H1 (cell line): ENCODE measurements around the gene ZNF837. TPM values are rescaled to one million over a fixed set of nuclear protein-coding genes. Genes with fewer than 3 reads are reported as not detected.

Experiments
- CTCF ChIA-PET: fragments of 300-600 bp; sonication (Branson Sonifier 250); formaldehyde crosslinking; loops from one replicate; lab custom pipeline; 2021; ENCODE audit not compliant: partially characterized antibody; lab: Charles Lee
- POLR2A ChIA-PET: fragments of 300-600 bp; sonication (Branson Sonifier 250); formaldehyde crosslinking; loops from one replicate; lab custom pipeline; 2021; ENCODE audit warnings: inconsistent platforms; ENCODE audit not compliant: partially characterized antibody; lab: Charles Lee
- DNase-seq, 2 experiments: peaks; one replicate each; pipeline versions ENCODE4 v3.0.0 to v3.0.0-alpha.2; 2010 to 2022; ENCODE audit warnings: low spot score in 2 of 2, low read depth in 1 of 2, mixed read lengths in 1 of 2
- FAIRE-seq: peaks from 2 replicates; lab custom pipeline; 2011; peaks lifted over from hg19 to GRCh38; lab: Jason Lieb, UNC
- H2AFZ ChIP-seq: 2 replicates; pipeline ENCODE4 v1.8.1; 2012; ENCODE audit warnings: low read length, inconsistent platforms
- H2AK5ac ChIP-seq: 2 replicates; pipeline ENCODE4 v1.6.1; 2013; ENCODE audit warnings: low read depth, low read length
- H2BK120ac ChIP-seq: replicated peaks from 2 replicates; pipeline ENCODE3; 2013; ENCODE audit warnings: low read depth, low read length, inconsistent platforms
- H2BK12ac ChIP-seq: 2 replicates; pipeline ENCODE4 v1.6.1; 2013; ENCODE audit warnings: low read depth, low read length
- H2BK15ac ChIP-seq: 2 replicates; pipeline ENCODE4 v1.6.1; 2013; ENCODE audit warnings: low read length
- H2BK20ac ChIP-seq: 2 replicates; pipeline ENCODE4 v1.6.1; 2013; ENCODE audit warnings: low read length
- H2BK5ac ChIP-seq: 2 replicates; pipeline ENCODE4 v1.6.1; 2013; ENCODE audit warnings: low read depth, low read length
- H3K14ac ChIP-seq: 2 replicates; pipeline ENCODE4 v1.6.1; 2013; ENCODE audit warnings: inconsistent platforms; ENCODE audit not compliant: insufficient read length
- H3K18ac ChIP-seq: 2 replicates; pipeline ENCODE4 v1.6.1; 2013; ENCODE audit warnings: low read length; ENCODE audit errors: extremely low read depth
- H3K23ac ChIP-seq: 2 replicates; pipeline ENCODE4 v1.6.1; 2013; ENCODE audit warnings: inconsistent platforms; ENCODE audit not compliant: insufficient read length
- H3K23me2 ChIP-seq: 2 replicates; pipeline ENCODE4 v1.6.1; 2013; ENCODE audit warnings: low read depth, low read length
- H3K27ac ChIP-seq: 2 replicates; pipeline ENCODE4 v1.6.1; 2011; ENCODE audit warnings: low read depth, low read length, inconsistent platforms
- H3K27me3 ChIP-seq, 4 experiments: replicated peaks in 1 of 4; 1 replicate in 1 of 4; 2 replicates in 3 of 4; pipeline versions ENCODE4 v1.6.1 to v1.8.1; 2011 to 2013; ENCODE audit warnings: low read length in 3 of 4, mild to moderate bottlenecking in 3 of 4, inconsistent platforms in 2 of 4, mixed read lengths in 2 of 4, moderate library complexity in 1 of 4; ENCODE audit not compliant: control insufficient read depth in 3 of 4, insufficient read depth in 3 of 4; ENCODE audit errors: extremely low read depth in 1 of 4
- H3K36me3 ChIP-seq, 4 experiments: 2 replicates each; pipeline versions ENCODE4 v1.6.1 to v1.8.1; 2011 to 2013; ENCODE audit warnings: mild to moderate bottlenecking in 4 of 4, low read length in 3 of 4, moderate library complexity in 2 of 4, control low read depth in 1 of 4, inconsistent platforms in 1 of 4; ENCODE audit not compliant: insufficient read depth in 4 of 4, control insufficient read depth in 2 of 4
- H3K4ac ChIP-seq: replicated peaks from 2 replicates; pipeline ENCODE3; 2013; ENCODE audit warnings: low read length, low read depth, mixed read lengths, inconsistent platforms; ENCODE audit not compliant: insufficient read length
- H3K4me1 ChIP-seq, 4 experiments: replicated peaks in 1 of 4; 1 replicate in 1 of 4; 2 replicates in 3 of 4; pipeline versions ENCODE4 v1.6.1 to v1.8.1; 2011 to 2013; ENCODE audit warnings: low read length in 3 of 4, inconsistent platforms in 2 of 4, mixed read lengths in 1 of 4; ENCODE audit not compliant: insufficient read depth in 4 of 4, control insufficient read depth in 3 of 4
- H3K4me2 ChIP-seq, 2 experiments: 2 replicates each; pipeline versions ENCODE4 v1.6.1 to v1.8.1; 2011 to 2013; ENCODE audit warnings: low read depth in 2 of 2, low read length in 2 of 2, control low read depth in 1 of 2, inconsistent platforms in 1 of 2, mild to moderate bottlenecking in 1 of 2; ENCODE audit not compliant: insufficient read depth in 1 of 2
- H3K4me3 ChIP-seq, 4 experiments: fragments of 200-600, 300-600 bp in 1 of 4; sonication (generic), shearing (Covaris generic), sonication (Bioruptor Twin) in 1 of 4; 2 replicates each; pipeline versions ENCODE4 v1.5.1 to v1.8.1; 2011 to 2016; ENCODE audit warnings: low read length in 4 of 4, low read depth in 3 of 4, control low read depth in 2 of 4, inconsistent platforms in 2 of 4, mild to moderate bottlenecking in 2 of 4, mixed read lengths in 1 of 4, moderate library complexity in 1 of 4; ENCODE audit not compliant: insufficient read depth in 2 of 4; ENCODE audit errors: extremely low read depth in 1 of 4
- H3K56ac ChIP-seq: replicated peaks from 2 replicates; pipeline ENCODE3; 2013; ENCODE audit warnings: low read depth, mild to moderate bottlenecking, mixed read lengths, low read length, inconsistent platforms; ENCODE audit not compliant: insufficient read length
- H3K79me1 ChIP-seq: 2 replicates; pipeline ENCODE4 v1.6.1; 2013; ENCODE audit warnings: low read depth, low read length, control low read depth
- H3K79me2 ChIP-seq, 2 experiments: 2 replicates each; pipeline versions ENCODE4 v1.6.1 to v1.8.1; 2012 to 2013; ENCODE audit warnings: low read length in 2 of 2, mild to moderate bottlenecking in 2 of 2, inconsistent platforms in 1 of 2; ENCODE audit not compliant: insufficient read depth in 2 of 2, control insufficient read depth in 1 of 2
- H3K9ac ChIP-seq, 4 experiments: replicated peaks in 1 of 4; 1 replicate in 1 of 4; 2 replicates in 3 of 4; pipeline versions ENCODE4 v1.6.1 to v1.8.1; 2011 to 2013; ENCODE audit warnings: low read depth in 3 of 4, low read length in 3 of 4, control low read depth in 2 of 4, mild to moderate bottlenecking in 2 of 4, moderate library complexity in 2 of 4, inconsistent platforms in 1 of 4; ENCODE audit errors: extremely low read depth in 1 of 4
- H3K9me3 ChIP-seq, 2 experiments: 2 replicates each; pipeline versions ENCODE4 v1.6.1 to v1.8.1; 2012 to 2013; ENCODE audit warnings: mild to moderate bottlenecking in 2 of 2, moderate library complexity in 2 of 2, control low read depth in 1 of 2, inconsistent platforms in 1 of 2, low read depth in 1 of 2, low read length in 1 of 2, mixed read lengths in 1 of 2; ENCODE audit not compliant: insufficient read depth in 2 of 2
- H4K20me1 ChIP-seq, 2 experiments: replicated peaks in 1 of 2; 2 replicates each; pipeline versions ENCODE3 to v1.8.1; 2011 to 2013; ENCODE audit warnings: inconsistent platforms in 2 of 2, low read length in 2 of 2, mild to moderate bottlenecking in 1 of 2; ENCODE audit not compliant: insufficient read depth in 2 of 2, control insufficient read depth in 1 of 2
- H4K5ac ChIP-seq: 2 replicates; pipeline ENCODE4 v1.6.1; 2013; ENCODE audit warnings: low read length, low read depth, mixed read lengths, inconsistent platforms; ENCODE audit not compliant: insufficient read length
- H4K8ac ChIP-seq: 2 replicates; pipeline ENCODE4 v1.8.0; 2013; ENCODE audit warnings: mild to moderate bottlenecking, moderate library complexity, low read length, inconsistent platforms; ENCODE audit not compliant: insufficient read depth; ENCODE audit errors: extremely low read depth
- H4K91ac ChIP-seq: replicated peaks from 2 replicates; pipeline ENCODE3; 2013; ENCODE audit warnings: low read length, mixed read lengths, inconsistent platforms; ENCODE audit not compliant: insufficient read length
- EP300 ChIP-seq, 2 experiments: IDR thresholded peaks; 1 replicate in 1 of 2; 2 replicates in 1 of 2; pipeline ENCODE4 v1.6.1; 2011 to 2012; ENCODE audit warnings: low read depth in 2 of 2, low read length in 2 of 2, mild to moderate bottlenecking in 2 of 2, borderline replicate concordance in 1 of 2, inconsistent platforms in 1 of 2, moderate library complexity in 1 of 2
- JUN ChIP-seq: IDR thresholded peaks from 2 replicates; pipeline ENCODE4 v1.6.1; 2011; ENCODE audit warnings: low read depth, mild to moderate bottlenecking, improper control_type of control experiment, low read length
- POU5F1 ChIP-seq: IDR thresholded peaks from 2 replicates; pipeline ENCODE4 v1.6.1; 2011; ENCODE audit warnings: low read depth, mild to moderate bottlenecking, low read length, moderate library complexity
- RNF2 ChIP-seq: fragments of 200-900, 300-1000 bp; sonication (generic); IDR thresholded peaks from 2 replicates; pipeline ENCODE4 v1.7.1; 2016; ENCODE audit warnings: borderline replicate concordance, low read depth, mild to moderate bottlenecking, antibody characterized with exemption, low read length; ENCODE audit not compliant: poor library complexity, severe bottlenecking; ENCODE audit errors: missing control alignments
- YY1 ChIP-seq: IDR thresholded peaks from 2 replicates; pipeline ENCODE4 v1.6.1; 2011; ENCODE audit warnings: low read depth, mild to moderate bottlenecking, low read length
- ZNF274 ChIP-seq: IDR thresholded peaks from 2 replicates; pipeline ENCODE4 v1.7.0; 2012; ENCODE audit warnings: low read length, borderline replicate concordance; ENCODE audit errors: extremely low read depth
- WGBS, 2 experiments: shearing (Covaris generic) in 1 of 2; methylation state at CpG; one replicate each; pipeline versions ENCODE4 v1.1.6 to v1.1.7; 2013 to 2015; ENCODE audit warnings: low lambda C conversion rate in 2 of 2, mixed read lengths in 2 of 2, inconsistent platforms in 1 of 2, low coverage in 1 of 2, missing lambda C conversion rate in 1 of 2; ENCODE audit not compliant: insufficient replicate concordance in 2 of 2, insufficient coverage in 1 of 2, insufficient read length in 1 of 2; ENCODE audit errors: extremely low coverage in 1 of 2, missing lambda C conversion rate in 1 of 2; 5-methylcytosine and 5-hydroxymethylcytosine counted together
- polyA plus RNA-seq, 7 experiments: library from polyadenylated mRNA; depleted of rRNA in 3 of 7; stranded (reverse) in 5 of 7; unstranded in 2 of 7; fragments of >200 nt in 5 of 7; fragments of 200-250 nt in 2 of 7; gene quantifications; 1 replicate in 5 of 7; 2 replicates in 1 of 7; 4 replicates in 1 of 7; pipeline versions ENCODE4 v1.2.1 to v1.2.3, GENCODE V29; 2011 to 2013; ENCODE audit warnings: missing spikeins in 2 of 7, mixed read lengths in 2 of 7
- total RNA-seq: library from RNA; stranded (reverse); fragmentation: NEBNext Ultra II Directional; extraction: Animal tissue kit (Norgen Biotek cat#: 25700); gene quantifications from 2 replicates; pipeline ENCODE4 v1.2.1, GENCODE V29; 2021

Gene ZNF837
- total and polyA plus RNA-seq, 2 of the 8 experiments (the other 6 are each of a cell fraction or from before 2014, with no cell fraction given) = 1.9 to 3.3 TPM

DNA sequence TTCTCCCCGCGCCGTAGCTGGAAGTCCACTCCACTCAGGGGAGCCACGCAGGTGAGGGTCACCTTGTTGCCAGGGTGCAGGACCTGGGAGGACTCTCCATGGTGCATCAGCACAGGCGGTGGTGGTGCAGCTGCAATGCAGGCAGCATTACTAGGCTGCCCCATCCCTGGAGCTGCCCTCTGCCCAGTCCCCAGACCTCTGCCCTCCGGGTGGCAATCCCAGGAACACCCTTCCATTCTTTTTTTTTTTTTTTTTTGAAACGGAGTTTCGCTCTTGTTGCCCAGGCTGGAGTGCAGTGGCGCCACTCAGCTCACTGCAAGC, 29.3 kb downstream of the ZNF837 start:
- peaks cover 9% of the 10 kb centered on the region for H3K23me2 ChIP-seq
- H3K4me1 ChIP-seq = no peaks in the 10 kb centered on the region; a peak in 1 of 7 replicates
- no peak overlapping the region for H4K8ac ChIP-seq
- no peak overlapping the region for H2BK20ac ChIP-seq
- no peaks in the 10 kb centered on the region for H3K36me3 ChIP-seq
- peaks cover 0 to 3% of the 10 kb centered on the region in 2 experiments for H4K20me1 ChIP-seq
- POLR2A ChIA-PET = interaction anchor here (1.0 to 11.4 kb wide), 4 partner anchors 11 to 204 kb away, joined by 3 to 102 read pairs (median 6); partner anchors contain the start of genes CHMP2A, RNF225 and ZNF497
- H3K14ac ChIP-seq = no peak overlapping the region
- no peak overlapping the region for H3K4me2 ChIP-seq
- no peak for FAIRE-seq
- H2AFZ ChIP-seq = no peak overlapping the region
- H2BK12ac ChIP-seq = no peak overlapping the region
- no peak overlapping the region for H3K23ac ChIP-seq
- no peaks in the 10 kb centered on the region for H3K79me1 ChIP-seq
- 0 out of 7 replicates have a peak, but pooled peaks cover 0 to 3% (median 0%) of the 10 kb centered on the region in 4 experiments for H3K27me3 ChIP-seq
- H3K18ac ChIP-seq = no peak overlapping the region
- H3K4ac ChIP-seq = no peak overlapping the region
- no peak overlapping the region for H2BK15ac ChIP-seq
- no peak overlapping the region for H4K91ac ChIP-seq
- no peak overlapping the region for H4K5ac ChIP-seq
- H3K27ac ChIP-seq = no peak overlapping the region
- H2BK120ac ChIP-seq = no peak overlapping the region
- CTCF ChIA-PET = interaction anchor here (0.8 to 2.9 kb wide), 5 partner anchors 11 to 132 kb away, joined by 3 to 14 read pairs (median 4); partner anchors contain the start of gene ZNF497
- H3K9ac ChIP-seq = no peak overlapping the region
- H3K4me3 ChIP-seq = no peak overlapping the region
- 92% methylated on average over 6 of the region's 9 CpGs; no CpG with 5 or more reads in 1 of the 2 experiments for WGBS, 2 experiments
- H3K79me2 ChIP-seq = no peaks in the 10 kb centered on the region
- H3K56ac ChIP-seq = no peak overlapping the region
- DNase-seq = no peak
- H2BK5ac ChIP-seq = no peak overlapping the region
- no peaks in the 10 kb centered on the region for H3K9me3 ChIP-seq
- TF ChIP-seq JUN (no peak), RNF2 (no peak), YY1 (no peak), ZNF274 (no peak), EP300 (IDR thresholded peaks at IDR 0.05; ENCODE audit: borderline replicate concordance in 1 of 2, low read depth in 2 of 2, low read length in 2 of 2) (no peak), POU5F1 (no peak)
- no peak overlapping the region for H2AK5ac ChIP-seq
